Measurements from ENCODE around the gene ADPRHL1. TPM values are rescaled to one million over a fixed set of nuclear protein-coding genes. Genes with fewer than 3 reads are reported as not detected.

The ADPRHL1 gene
- total RNA-seq, 3 donors from 2014 or later (not counting 1 experiment from before 2014, with no cell fraction given): 0.56 to 0.93 (median 0.72) TPM

GRCh38 chr13:113429608-113429985 is 23.7 kb downstream of the ADPRHL1 start:
- no peaks in the 10 kb centered on the region for H3K27me3 Mint-ChIP-seq (ENCODE audit: low read depth in 2 of 2)
- H3K27me3 ChIP-seq (ENCODE audit: control insufficient read depth, insufficient read depth, low read length): no peaks in the 10 kb centered on the region
- no peaks in the 10 kb centered on the region for H3K36me3 Mint-ChIP-seq
- no peaks in the 10 kb centered on the region for H3K9me3 ChIP-seq (ENCODE audit: control insufficient read depth, insufficient read depth, low read length)
- H3K4me3 Mint-ChIP-seq: no peak overlapping the region
- H3K4me1 Mint-ChIP-seq: no peaks in the 10 kb centered on the region
- ATAC-seq: no peak
- H3K27ac Mint-ChIP-seq: no peak overlapping the region
- intact Hi-C loops (cut with micrococcal nuclease): no loop called here
- H3K4me1 ChIP-seq (ENCODE audit: control insufficient read depth, insufficient read depth, low read length): no peaks in the 10 kb centered on the region
- TF ChIP-seq, protein P1, sequence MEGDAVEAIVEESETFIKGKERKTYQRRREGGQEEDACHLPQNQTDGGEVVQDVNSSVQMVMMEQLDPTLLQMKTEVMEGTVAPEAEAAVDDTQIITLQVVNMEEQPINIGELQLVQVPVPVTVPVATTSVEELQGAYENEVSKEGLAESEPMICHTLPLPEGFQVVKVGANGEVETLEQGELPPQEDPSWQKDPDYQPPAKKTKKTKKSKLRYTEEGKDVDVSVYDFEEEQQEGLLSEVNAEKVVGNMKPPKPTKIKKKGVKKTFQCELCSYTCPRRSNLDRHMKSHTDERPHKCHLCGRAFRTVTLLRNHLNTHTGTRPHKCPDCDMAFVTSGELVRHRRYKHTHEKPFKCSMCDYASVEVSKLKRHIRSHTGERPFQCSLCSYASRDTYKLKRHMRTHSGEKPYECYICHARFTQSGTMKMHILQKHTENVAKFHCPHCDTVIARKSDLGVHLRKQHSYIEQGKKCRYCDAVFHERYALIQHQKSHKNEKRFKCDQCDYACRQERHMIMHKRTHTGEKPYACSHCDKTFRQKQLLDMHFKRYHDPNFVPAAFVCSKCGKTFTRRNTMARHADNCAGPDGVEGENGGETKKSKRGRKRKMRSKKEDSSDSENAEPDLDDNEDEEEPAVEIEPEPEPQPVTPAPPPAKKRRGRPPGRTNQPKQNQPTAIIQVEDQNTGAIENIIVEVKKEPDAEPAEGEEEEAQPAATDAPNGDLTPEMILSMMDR (IDR thresholded peaks at IDR 0.05): no peak
- no peak overlapping the region for H3K27ac ChIP-seq (ENCODE audit: low read length)
- no peak overlapping the region for H3K4me3 ChIP-seq (ENCODE audit: low read length)
- WGBS (ENCODE audit: insufficient coverage): 88% methylated on average over 16 of the region's 16 CpGs
- no peaks in the 10 kb centered on the region for H3K9me3 Mint-ChIP-seq
- no peak for DNase-seq
- H3K36me3 ChIP-seq (ENCODE audit: control insufficient read depth, insufficient read depth, low read length): no peaks in the 10 kb centered on the region

DNA sequence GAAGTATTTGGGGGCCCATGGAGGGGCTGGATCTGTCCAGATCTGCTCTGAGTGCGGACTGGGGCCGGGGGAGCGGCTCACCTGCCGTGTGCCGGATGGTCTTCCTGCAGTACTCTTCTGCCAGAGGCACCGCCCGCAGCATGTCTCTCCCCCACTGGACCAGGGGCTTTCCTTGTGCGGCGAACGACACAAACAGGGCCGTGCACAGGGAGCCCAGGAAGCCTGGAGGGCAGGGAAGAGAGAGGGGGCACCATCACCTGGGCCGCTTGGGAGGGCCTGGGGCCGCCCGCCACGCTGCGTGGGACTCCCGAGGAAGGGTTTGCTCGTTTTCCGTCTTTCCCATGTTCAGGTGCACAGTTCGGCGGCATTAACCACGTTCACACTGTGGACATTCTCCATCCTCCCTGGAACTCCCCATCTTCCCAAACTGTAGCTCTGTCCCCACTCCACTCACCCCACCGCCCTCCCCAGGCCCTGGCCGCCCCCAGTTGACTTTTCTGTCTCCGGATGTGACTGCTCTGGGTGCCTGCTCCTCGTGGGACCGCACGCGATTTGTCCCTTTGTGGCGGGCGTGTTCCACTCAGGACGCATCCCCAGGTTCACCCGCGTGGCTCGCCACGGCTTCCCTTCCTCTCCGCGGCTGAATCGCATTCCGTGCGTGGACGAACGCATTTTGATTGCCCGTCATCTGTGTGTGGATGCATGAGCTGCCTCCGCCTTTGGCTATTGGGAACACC is 24.2 kb downstream of the ADPRHL1 start:
- no peak for DNase-seq
- Histone ChIP-seq H3K4me3 (ENCODE audit: low read length) (no peak overlapping the region), H3K4me1 (ENCODE audit: control insufficient read depth, insufficient read depth, low read length) (no peaks in the 10 kb centered on the region), H3K9me3 (ENCODE audit: control insufficient read depth, insufficient read depth, low read length) (no peaks in the 10 kb centered on the region), H3K27me3 (ENCODE audit: control insufficient read depth, insufficient read depth, low read length) (no peaks in the 10 kb centered on the region), H3K36me3 (ENCODE audit: control insufficient read depth, insufficient read depth, low read length) (no peaks in the 10 kb centered on the region), H3K27ac (ENCODE audit: low read length) (no peak overlapping the region)
- H3K9me3 Mint-ChIP-seq: no peaks in the 10 kb centered on the region
- TF ChIP-seq, protein P1 (IDR thresholded peaks at IDR 0.05): no peak
- no peak overlapping the region for H3K27ac Mint-ChIP-seq
- no peak for ATAC-seq
- no peaks in the 10 kb centered on the region for H3K27me3 Mint-ChIP-seq (ENCODE audit: low read depth in 2 of 2)
- no peaks in the 10 kb centered on the region for H3K4me1 Mint-ChIP-seq
- 94% methylated on average over 45 of the region's 45 CpGs for WGBS (ENCODE audit: insufficient coverage)
- H3K4me3 Mint-ChIP-seq: no peak overlapping the region
- H3K36me3 Mint-ChIP-seq: no peaks in the 10 kb centered on the region
- intact Hi-C loops (cut with micrococcal nuclease): no loop called here

DNA sequence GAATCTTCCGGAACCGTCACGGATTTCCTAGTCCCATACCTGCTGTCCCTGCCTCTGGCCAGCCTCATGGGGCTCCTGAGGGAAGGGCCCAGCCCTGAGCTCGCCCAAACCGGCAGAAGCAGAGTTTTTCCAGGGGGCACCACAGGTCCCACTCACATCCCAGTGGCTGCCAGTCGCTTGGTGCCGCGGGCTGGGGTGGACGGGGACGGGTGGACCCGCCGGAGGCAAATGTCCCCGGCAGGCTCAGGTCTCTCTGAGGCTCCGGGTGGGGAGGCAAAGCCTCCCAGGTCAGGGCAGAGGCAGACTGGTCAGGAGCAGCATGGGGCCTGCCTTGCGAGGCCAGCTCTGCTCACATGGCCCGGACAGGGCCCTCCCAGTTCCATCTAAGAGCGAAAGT is 24.8 kb downstream of the ADPRHL1 start:
- H3K9me3 ChIP-seq (ENCODE audit: control insufficient read depth, insufficient read depth, low read length): no peaks in the 10 kb centered on the region
- H3K9me3 Mint-ChIP-seq: no peaks in the 10 kb centered on the region
- H3K36me3 Mint-ChIP-seq: no peaks in the 10 kb centered on the region
- H3K27ac Mint-ChIP-seq: no peak overlapping the region
- ATAC-seq (no peak), DNase-seq (no peak)
- TF ChIP-seq, protein P1 (IDR thresholded peaks at IDR 0.05): no peak
- no peaks in the 10 kb centered on the region for H3K4me1 ChIP-seq (ENCODE audit: control insufficient read depth, insufficient read depth, low read length)
- intact Hi-C loops (cut with micrococcal nuclease): no loop called here
- H3K4me3 Mint-ChIP-seq: no peak overlapping the region
- no peaks in the 10 kb centered on the region for H3K27me3 Mint-ChIP-seq (ENCODE audit: low read depth in 2 of 2)
- H3K4me1 Mint-ChIP-seq: no peaks in the 10 kb centered on the region
- WGBS (ENCODE audit: insufficient coverage): 91% methylated on average over 17 of the region's 17 CpGs
- no peak overlapping the region for H3K4me3 ChIP-seq (ENCODE audit: low read length)
- no peaks in the 10 kb centered on the region for H3K36me3 ChIP-seq (ENCODE audit: control insufficient read depth, insufficient read depth, low read length)
- no peak overlapping the region for H3K27ac ChIP-seq (ENCODE audit: low read length)
- H3K27me3 ChIP-seq (ENCODE audit: control insufficient read depth, insufficient read depth, low read length): no peaks in the 10 kb centered on the region

Measured in natural killer cell (primary cell).